ENCODE measurements around the gene CPEB2.

CPEB2 gene

DNA sequence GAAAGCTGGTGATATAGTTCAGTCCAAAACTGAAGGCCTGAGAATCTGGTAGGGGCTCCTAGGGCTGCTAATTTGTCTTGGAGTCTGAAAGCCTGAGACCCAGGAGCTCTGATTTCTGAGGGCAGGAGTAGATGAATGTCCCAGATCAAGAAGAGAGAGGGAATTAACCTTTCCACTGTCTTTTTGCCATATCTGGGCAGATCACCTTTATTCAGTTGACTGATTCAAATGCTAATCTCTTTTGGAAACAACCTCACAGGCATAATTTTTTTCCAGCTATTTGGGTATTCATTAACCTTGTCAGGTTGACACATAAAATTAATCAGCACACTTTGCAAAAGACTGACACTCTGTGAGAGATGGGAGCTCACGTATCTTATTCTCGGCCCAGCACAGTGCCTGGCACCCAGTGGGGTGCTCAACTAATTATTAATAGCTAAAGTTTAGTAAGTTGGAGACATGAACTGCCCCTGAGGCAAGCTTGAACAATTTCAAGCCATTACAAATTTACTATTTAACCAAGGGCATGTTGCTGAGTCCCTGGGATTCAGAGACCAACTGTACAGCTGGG, 114.3 kb downstream of the CPEB2 start:
- DNase-seq (ENCODE audit: low read depth in 2 of 2, low spot score in 1 of 2), result no peak

DNA sequence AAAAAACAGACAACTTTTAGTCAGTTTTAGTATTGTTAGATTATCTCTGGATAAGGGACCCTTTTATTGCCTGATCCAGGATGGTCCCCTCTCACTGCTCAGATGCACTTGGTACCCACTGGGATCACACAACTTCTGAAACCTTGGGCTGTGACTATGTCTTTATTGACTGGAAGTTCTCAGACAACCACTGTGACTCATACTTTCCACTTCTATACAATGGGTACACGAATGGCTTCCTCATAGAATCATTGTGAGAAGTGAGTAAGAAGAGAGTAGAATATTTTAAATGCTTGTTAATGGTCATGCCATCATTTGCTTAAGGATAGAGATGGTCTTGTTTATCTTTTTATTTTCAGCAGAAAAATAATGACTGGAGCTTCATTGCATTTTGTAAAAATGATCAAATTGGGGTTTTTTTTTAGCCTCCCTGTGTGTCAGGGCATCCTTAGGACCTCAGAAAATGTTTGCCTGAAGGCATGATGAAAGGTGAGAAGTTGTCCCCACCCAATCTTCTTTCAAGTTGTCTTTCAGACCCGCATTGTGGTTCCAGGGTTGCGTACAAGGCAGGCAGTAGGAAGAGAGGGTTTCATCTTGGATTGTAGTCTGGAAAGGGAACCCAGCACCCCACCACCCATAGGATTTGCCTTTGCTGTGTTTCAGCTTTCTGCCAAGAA, 115.1 kb downstream of the CPEB2 start:
- DNase-seq (ENCODE audit: low read depth in 2 of 2, low spot score in 1 of 2), result no peak

- no peak for DNase-seq (ENCODE audit: low read depth in 2 of 2, low spot score in 1 of 2)
Measured at GRCh38 chr4:15118292-15118691, 116.0 kb downstream of the CPEB2 start.
